GM18867 (cell line): Measurements from ENCODE around the gene DMKN.
A peak's percentile ranks its signal among the peaks of the same experiment; 100 is the strongest.

Experiments used
- ATAC-seq: cut with Tn5 transposase; IDR thresholded peaks from one replicate; pipeline ENCODE4 v1.9.1; 2021; ENCODE audit warnings: mild to moderate bottlenecking, moderate library complexity; ENCODE audit not compliant: unreplicated experiment

The DMKN gene

DNA sequence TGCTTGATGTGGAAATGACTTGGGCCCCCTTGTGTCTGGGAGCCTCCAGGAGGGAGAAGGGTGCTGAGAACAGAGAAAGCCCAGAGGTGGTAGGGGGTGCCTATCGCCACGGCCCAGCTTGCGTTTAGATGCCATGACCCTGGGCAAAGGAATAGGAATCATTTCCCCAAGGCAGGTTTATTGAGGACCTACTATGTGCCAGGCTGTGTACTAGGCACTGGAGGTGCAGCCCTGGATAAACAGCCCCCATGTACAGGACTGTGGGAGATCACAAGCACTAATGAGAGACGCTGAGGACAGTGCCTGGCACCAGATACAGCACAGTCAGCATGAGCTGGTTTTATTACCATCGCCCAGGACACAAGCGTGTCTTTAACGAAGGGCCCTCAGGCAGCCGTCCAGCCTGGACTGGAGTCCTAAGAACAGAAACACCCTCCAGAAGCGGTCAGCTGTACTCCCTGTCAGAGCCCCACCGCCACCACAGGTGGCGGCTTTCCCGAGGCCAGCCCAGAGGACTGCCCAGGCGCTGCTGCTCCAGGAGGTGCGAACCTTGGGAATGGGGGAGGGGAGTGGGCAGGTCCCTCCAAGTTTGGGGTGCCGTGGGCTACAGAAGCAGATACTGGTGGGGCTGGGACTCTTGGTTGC is 36.6 kb upstream of the DMKN start:
- no peak for ATAC-seq

DNA sequence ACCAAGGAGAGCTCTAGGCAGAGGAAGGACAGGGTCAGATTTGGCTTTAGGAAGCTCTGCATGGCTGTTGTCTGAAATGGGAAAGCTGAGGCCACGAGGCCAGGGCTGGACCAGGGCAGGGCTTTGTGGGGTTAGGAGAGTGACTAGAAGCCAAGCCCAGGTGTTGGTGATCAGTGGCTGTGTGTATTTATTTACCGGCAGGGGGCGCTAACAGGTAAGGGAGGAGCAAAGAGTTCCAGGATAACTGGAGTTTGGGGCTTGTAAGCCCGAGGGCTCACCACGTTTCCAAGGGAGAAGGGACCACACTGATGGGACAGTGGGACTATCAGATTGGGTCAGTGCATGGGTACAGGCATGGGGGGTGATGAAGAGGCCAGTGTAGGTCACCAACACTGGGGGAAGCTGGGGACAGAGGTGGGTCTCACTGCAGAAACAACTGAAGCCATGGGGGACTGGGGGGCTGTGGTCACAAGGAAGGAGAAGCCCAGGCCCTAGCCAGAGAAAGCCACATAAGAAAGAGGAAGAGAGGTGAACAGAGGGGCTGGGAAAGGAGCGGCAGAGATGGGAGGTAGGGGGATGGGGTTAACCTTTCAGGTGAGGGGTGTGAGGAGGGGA is 35.8 kb upstream of the DMKN start:
- no peak for ATAC-seq

DNA sequence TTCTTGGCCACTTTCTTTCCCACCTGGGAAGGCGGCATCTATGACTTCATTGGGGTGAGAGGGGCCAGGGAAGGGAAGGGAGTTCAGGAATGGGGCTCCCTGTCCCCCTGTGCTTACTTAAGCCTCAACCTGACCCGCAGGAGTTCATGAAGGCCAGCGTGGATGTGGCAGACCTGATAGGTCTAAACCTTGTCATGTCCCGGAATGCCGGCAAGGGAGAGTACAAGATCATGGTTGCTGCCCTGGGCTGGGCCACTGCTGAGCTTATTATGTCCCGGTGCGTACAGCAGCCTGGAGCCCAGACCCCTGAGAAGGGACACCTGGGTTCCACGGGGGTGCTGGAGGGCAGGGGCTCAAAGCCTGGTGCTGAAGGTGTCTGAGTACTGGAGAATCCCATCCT is 33.1 kb upstream of the DMKN start:
- ATAC-seq, result no peak

DNA sequence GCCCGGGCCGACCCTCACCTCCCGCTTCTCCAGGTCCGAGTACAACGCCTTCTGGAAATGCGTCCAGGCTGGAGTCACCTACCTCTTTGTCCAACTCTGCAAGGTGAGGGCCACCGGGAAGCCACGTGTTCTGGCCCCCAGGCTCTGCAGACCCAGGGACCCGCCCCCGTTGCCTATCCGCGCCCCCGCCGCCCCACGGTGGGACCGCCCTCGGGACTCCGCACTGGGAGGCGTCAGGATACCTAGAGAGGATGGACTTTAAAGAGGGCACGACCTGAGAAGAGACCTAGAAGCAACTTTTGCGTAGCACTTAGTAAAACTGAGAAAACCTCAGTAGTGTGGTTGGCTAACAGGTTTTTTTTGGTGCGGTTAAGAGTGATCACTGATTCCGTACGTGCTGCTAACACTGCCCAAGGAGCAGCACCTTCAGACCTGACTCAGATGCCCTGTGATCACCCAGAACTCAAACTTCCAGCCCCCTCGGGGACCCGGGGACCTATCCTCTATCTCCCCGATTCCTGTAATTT is 32.5 kb upstream of the DMKN start:
- peak; percentile 47 for ATAC-seq

DNA sequence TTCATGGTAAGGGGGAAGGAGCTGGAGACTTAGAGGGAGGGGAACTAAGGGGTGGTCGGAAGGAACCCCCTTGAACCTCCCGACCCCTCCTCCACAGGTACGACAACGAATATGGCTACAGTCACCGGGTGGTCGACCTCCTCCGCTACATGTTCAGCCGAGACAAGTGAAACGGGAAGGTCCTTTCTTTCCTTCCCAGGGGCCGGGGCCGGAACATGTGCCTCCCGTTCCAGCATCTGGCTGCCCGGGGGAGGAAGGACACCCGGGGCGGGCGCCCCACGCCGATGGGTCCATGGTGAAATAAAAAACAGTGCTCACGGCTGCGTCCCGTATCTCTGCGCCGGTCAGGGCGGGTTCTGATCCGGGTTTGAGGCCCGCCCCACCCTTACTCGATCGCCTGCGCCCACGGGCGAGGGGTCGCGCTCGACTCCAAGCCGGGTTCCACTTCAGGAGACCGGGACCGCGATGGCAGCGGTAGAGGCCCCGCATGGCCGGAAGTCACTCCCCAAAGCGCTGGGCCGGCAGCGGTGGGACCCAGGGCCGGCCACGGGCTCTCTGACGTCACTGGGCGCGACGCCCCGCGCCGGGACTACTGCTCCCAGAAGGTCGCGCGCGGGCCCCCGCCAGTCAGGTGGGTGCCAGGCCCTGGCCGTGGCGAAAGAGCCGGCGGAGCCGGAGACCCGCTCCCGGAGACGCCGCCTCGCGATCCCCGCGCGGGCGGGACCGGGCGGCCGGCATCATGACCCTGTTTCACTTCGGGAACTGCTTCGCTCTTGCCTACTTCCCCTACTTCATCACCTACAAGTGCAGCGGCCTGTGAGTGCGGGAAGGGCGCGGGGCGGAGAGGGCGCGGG is 31.8 kb upstream of the DMKN start, which contains the start of gene TMEM147:
TMEM147 (plus strand) TSS at position 626 of the 854 bp plus-strand sequence; CDS start at position 740, 114 bp downstream.
- peak; percentile 82 for ATAC-seq

DNA sequence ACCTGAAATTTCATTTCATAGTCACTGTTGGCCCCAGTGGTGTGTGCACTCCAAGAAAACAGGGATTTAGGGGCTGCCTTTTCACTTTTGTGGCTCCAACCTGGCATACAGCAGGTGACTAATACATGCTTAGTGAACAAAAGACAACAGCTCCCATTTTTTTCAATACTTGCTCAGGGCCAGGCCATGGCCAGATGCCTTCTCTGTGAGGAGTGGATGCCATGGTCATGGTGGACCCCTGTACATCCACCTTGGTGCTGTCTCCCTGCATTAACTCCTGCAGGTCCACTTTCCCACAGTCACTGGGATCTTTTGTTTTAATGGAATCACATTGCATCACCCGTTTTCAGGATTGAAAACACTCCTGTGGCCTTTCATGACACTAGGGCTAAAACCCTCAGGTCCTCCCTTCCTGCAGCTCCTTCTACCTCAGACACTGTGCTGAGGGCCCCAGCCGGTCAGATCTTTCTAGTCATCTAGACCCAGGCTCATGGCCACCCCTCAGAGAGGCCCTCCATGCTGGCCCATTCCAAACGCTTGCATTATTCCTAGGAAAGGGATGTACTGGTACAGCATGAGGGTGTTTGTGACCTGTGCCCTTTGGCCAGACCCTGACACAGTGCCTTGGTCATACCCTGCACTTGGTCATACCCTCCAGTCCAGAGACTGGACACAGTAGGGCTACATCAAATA is 30.8 kb upstream of the DMKN start:
- ATAC-seq, result no peak

DNA sequence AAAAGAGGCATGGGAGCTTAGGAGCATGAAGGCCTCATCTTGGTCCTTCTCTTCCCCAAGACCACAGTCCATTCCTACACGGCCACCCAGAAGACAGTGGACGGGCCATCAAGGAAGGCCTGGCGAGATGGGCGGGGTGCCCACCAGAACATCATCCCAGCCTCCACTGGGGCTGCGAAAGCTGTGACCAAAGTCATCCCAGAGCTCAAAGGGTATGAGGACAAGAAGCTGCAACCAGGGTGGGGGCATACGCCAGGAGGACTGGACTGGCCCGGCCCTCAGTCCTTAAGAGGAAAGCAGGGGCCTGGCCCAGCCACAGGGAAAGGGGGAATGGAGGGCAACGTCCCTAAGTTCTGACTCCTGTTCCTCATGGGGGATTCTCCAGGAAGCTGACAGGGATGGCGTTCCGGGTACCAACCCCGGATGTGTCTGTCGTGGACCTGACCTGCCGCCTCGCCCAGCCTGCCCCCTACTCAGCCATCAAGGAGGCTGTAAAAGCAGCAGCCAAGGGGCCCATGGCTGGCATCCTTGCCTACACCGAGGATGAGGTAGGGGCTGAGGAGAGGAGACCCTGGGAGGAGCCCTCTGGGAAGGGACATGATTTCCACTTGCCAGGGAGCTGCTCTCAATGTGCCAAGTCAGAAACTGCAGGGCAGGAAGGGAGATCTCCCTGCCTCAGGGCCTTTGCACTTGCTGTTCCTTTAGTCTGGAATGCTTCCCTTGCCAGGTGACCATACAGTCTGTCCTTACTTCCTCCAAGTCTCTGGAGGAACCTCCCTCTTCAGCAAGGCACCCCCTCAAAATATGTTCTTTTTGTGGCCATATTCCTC is 30.0 kb upstream of the DMKN start:
- ATAC-seq, result no peak

DNA sequence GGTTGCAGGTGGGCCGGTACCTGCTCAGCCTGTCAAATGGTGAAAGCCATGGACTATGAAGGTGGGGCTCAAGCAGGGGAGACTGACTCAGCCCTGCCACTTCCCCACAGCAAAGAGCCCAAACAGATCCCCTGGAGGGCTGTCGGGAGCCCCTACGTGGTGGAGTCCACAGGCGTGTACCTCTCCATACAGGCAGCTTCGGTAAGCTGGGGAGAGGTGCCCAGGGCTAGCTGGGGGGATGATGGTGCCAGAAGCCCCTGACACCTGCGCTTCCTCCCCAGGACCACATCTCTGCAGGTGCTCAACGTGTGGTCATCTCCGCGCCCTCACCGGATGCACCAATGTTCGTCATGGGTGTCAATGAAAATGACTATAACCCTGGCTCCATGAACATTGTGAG is 28.8 kb upstream of the DMKN start:
- no peak for ATAC-seq

DNA sequence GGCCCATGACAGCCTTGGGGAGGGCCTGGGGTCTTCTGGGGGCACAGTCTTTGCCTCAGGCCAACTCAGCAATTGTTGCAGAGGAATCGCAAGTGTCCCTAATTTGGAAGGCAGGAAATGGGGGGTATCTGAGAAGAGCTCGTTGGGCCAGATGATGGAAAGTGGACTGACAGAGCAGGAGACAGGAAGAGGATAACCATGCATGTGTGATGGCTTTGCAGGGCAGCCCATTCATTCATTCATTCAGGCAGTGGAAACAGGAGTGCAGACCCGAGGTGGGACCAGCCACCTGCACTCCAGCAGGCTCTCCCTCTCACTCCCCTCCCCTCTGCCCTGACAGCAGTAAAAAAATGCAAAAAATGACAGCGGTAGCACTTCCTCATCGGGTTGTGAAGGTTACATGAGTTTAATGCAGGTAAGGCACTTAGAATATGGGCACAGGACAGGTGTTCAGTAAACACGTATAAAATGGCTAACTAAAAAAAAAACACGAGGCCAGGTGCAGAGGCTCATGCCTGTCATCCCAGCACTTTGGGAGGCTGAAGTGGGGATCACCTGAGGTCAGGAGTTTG is 27.0 kb upstream of the DMKN start:
- no peak for ATAC-seq

DNA sequence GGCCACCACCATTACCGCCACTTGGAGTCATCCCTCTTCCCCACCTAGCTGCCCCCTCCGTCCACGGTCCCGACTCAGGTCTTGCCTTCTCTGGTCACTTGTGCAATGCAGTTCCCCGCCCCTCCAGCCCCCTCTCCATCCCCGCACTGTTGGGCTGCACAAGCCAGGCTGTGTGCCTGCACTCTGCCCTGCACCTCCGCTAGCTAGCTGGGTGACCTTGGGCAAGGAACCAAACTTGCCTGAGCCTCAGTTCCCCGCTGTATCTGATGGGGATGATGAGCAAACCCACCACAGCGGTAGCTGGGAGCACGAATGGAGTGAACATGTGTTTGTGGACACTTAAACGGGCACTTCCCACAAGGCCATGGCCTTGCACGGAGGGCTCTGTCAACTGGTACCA is 26.4 kb upstream of the DMKN start:
- no peak for ATAC-seq

DNA sequence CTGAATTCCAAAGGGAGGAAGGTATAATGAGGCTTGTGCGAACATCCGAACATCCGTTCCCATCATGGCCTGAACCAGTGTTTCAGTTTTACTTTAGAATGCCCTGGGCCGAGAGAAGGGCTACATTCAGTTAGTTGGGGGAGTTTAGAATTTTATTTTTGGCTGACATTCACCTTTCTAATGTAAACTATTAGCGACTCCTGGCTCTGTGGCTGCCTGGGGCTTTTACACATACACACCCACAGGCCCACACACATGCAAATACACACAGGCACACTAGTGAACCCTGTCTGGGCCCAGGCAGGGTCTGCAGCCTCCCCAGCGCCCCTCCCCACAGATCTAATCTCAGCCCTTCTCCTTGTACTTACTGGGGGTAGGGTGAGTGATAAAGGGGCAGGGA is 25.9 kb upstream of the DMKN start:
- ATAC-seq, result no peak

DNA sequence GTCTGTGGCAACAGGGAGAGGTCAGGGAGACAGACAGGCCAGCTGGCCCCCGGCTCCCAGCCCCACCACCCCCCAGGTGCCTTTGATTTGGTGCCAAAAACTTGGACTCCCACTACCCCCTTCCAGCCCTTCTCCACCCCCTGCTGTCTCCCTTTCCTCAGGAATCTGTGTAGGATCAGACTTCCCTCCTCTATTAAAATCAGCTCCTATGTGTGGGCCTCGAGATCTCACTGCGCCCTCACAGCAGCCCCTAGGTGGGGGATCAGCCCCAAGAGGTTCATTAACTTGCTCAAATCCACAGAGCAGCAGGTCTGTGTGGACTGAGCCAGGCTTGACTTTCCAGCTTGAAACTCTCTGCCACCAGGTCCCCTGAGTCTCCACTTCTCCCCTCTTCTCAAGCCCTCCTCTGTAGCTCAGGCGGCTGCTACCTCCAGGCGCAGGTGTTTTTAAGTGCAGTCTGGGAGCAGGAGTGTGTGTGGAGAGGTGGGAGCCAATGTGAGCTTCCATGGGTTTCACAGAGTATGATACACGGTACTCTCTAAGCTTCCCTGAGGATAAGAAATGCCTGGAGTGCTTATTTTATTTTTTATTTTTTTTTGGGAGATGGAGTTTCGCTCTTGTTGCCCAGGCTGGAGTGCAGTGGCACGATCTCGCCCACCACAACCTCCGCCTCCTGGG is 21.5 kb upstream of the DMKN start:
- no peak for ATAC-seq

DNA sequence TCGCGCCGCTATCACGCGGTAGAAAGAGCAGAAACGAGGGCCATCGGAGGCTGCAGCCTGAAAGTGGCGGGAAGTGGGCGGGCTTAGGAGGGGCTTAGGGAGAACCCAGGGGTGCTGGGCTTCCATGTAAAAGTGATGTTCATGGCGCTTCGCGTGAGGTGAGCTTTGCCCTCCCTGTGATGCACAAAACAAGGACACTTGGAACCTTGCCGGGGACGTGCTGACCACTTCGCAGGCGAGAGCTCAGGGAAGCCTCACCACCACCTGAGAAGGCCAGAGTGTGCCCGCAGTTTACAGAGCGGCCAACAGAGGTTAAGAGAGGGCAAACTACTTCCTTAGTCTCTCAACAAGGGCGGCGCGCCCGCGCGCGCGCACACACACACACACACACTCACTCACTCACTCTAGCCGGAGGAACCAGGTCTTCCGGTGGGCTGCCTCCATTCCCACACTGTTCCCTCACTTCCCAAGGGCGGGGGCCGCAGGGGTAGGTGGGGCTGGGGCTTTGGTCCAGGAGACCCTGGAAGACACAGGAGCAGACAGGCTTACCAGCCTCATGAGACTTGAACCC is 20.5 kb upstream of the DMKN start:
- ATAC-seq, result no peak

DNA sequence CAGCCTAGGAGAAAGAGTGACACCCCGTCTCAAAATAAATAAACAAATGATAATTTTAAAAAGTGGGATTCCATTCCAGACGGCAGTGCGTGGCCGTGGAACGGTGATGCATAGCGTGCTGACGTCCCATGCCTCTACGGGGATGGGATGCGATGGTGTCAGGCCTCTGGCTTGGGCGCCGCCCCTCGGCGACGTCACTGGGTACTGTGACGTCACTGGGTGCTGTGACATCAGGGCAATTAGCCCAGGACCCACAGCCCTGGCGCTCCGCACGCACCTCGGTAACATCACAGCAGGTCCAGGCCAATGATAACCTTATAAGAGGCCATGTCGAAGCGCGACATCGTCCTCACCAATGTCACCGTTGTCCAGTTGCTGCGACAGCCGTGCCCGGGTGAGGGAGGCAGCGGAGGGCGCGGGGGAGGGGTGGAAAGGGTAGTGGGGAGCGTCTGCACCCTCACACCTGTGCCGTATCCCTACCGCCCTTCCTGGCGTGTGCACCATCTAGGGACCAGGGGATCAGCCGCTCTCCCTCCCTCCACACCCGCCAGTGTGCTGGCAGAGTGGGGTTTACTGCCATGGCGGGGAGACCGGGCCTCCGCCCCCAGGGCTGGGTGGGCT is 19.9 kb upstream of the DMKN start, which contains the start of gene GAPDHS:
GAPDHS (plus strand) TSS at position 256 of the 621 bp plus-strand sequence; CDS start at position 328, 72 bp downstream.
- no peak for ATAC-seq

DNA sequence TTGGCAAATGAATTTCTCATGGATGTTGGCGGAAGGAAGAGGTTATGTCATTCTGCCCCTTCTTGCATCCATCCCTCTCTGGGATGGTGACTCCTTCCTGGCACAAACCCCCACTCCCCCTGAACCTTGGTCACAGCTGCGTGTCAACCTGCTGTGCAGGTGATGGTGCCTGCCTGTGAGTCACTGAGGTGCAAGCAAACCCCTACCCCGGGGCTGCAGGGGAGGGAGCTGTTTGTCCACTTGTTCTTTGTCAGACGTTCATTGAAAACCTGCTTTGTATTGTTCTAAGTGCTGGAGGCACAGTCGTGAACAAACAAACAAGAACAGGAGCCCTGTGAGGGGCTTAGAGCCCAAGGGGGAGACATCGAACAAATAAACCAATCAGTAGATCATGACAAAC is 17.8 kb upstream of the DMKN start:
- no peak for ATAC-seq

DNA sequence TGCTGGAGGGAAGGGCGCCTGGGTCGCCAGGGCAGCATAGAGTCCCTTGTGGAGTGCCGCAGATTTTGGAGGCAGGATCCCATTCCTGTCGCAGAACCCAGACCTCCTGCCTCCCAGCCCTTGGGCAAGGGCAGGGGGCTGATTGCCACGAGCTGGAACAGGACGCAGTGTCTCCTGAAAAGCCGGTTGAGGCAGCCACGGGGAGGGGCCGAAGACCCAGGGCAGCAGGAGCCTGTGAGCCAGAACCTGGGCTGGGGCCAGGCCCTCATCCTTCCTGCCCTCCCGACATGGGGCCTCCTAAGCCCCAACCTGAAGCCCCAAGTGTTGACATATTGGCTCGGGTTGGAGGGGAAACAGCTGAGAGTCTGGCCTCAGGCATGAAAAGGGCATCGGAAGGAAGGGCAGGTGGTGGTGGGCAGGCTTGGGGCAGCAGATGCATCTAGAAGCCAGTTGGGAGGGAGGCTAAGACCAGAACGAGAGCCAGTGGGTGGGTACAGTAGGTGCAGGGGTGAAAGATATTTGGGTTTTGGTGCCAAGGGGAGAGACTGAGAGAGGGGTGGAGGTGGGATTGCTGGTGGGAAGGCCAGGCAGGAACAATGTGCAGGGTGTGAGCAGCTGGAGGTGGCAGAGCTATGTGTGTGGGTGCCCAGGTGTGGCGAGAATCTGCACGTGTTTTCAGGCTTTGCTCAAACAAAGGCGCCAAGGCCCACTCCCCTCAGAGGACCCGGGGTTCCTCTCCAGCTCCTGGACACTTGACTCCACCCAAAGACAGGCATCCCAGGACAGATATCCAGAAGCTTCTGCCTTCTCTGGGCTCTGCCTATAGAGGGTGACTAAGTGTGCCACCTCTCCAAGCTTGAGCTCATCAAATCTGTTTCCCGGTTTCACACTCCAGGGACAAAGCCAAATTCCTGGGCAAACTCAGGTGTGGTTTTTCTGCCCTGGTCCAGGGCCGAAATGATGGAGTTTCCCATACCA is 16.1 kb upstream of the DMKN start:
- no peak for ATAC-seq
